HG03025 (cell line): Measurements from ENCODE around the gene RPS29.
A peak's percentile ranks its signal among the peaks of the same experiment; 100 is the strongest.
"Not testable (repeated sequence)": the region's sequence is repeated elsewhere in the genome, so short reads cannot be mapped to it uniquely, and the experiment has no call there.

Experiments
- ATAC-seq: cut with Tn5 transposase; IDR thresholded peaks from one replicate; pipeline ENCODE4 v1.9.1; 2021; ENCODE audit warnings: mild to moderate bottlenecking, moderate library complexity; ENCODE audit not compliant: unreplicated experiment, low FRiP score

Gene RPS29

GRCh38 chr14:49598485-49599300 lies 12.5 kb upstream of the RPS29 start, which contains the start of gene LRR1:
LRR1 (plus strand) TSS chr14:49598940; CDS start chr14:49599021, 81 bp downstream.
- ATAC-seq: peak; percentile 43

GRCh38 chr14:49598189-49598484 lies 12.0 kb upstream of the RPS29 start:
- ATAC-seq: no peak

- ATAC-seq: no peak
These were observed 8.3 kb upstream of the RPS29 start for GRCh38 chr14:49594347-49595091.

GRCh38 chr14:49593016-49593415 lies 6.8 kb upstream of the RPS29 start:
- no peak for ATAC-seq

- ATAC-seq: no peak
These were observed 3.2 kb upstream of the RPS29 start for GRCh38 chr14:49589387-49589786.

- peak; percentile 23 for ATAC-seq
These were observed 687 bp upstream of the RPS29 start for GRCh38 chr14:49586673-49587460.

- ATAC-seq: not testable (repeated sequence)
These were observed 1.1 kb downstream of the RPS29 start for GRCh38 chr14:49584981-49585640.

GRCh38 chr14:49584058-49584457 lies 2.1 kb downstream of the RPS29 start:
- no peak for ATAC-seq

GRCh38 chr14:49583629-49584028 lies 2.6 kb downstream of the RPS29 start:
- ATAC-seq: no peak

- ATAC-seq: no peak
These were observed 3.8 kb downstream of the RPS29 start for GRCh38 chr14:49582113-49582977.

GRCh38 chr14:49581209-49582112 lies 4.7 kb downstream of the RPS29 start:
- no peak for ATAC-seq

GRCh38 chr14:49579841-49580240 lies 6.3 kb downstream of the RPS29 start:
- ATAC-seq: no peak

- no peak for ATAC-seq
These were observed 8.0 kb downstream of the RPS29 start for GRCh38 chr14:49578141-49578540.

GRCh38 chr14:49574038-49574437 lies 12.1 kb downstream of the RPS29 start:
- ATAC-seq: no peak

- ATAC-seq: no peak
These were observed 16.9 kb downstream of the RPS29 start for GRCh38 chr14:49569281-49569680.

- ATAC-seq: no peak
These were observed 19.5 kb downstream of the RPS29 start for GRCh38 chr14:49566714-49567113.

- no peak for ATAC-seq
These were observed 26.0 kb downstream of the RPS29 start for GRCh38 chr14:49559979-49560768.

GRCh38 chr14:49553892-49554291 lies 32.3 kb downstream of the RPS29 start:
- no peak for ATAC-seq
